Measurements from ENCODE around the gene MAML2. TPM values are rescaled to one million over a fixed set of nuclear protein-coding genes. Genes with fewer than 3 reads are reported as not detected.

The MAML2 gene
- total RNA-seq, 3 donors from 2014 or later, result 45.6 to 82.8 (median 68.2) TPM

DNA sequence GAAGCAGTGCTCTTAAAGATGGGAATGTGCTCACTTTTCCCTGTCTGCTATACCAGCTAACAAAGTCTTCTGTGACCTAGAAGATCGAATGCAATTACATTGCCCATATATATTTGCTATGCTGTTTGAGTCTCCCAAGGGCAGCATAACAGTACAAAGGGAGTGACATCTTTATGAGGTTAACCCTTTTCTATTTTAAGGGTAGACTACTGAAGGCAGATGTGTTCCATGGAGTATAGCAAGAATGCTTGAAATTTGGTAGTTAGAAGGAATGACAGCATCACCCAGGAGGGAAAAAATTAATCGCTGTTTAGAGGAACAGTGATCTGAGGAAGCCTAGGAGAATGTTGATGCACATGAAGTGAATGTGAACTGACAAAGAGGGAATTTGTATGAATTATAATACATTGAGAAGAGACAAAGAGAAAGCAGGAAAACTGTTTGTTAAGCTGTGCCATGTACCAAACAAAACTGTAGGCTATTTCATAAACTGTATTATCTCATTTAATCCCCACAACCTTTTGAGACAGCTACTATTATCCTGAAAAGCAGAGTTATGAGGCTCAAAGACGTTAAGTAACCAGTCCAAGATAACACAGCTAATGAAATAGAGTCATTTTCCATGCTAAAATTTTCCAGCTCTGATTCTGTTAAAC is 13.0 kb downstream of the MAML2 start:
- intact Hi-C loops (cut with DNase I; ENCODE audit: low total_unique reads), result loop anchor here (10.0 kb wide), 1 partner anchor 1775 kb away; no protein-coding TSS in a partner anchor
- DNase-seq (ENCODE audit: low spot score in 2 of 2), result no peak
- Histone ChIP-seq H3K36me3 (no peaks in the 10 kb centered on the region), H3K9me3 (no peaks in the 10 kb centered on the region), H3K27ac (peak overlapping the region; percentile 57 to 61), H3K4me3 (no peak overlapping the region), H3K27me3 (no peaks in the 10 kb centered on the region), H3K4me1 (peaks cover 4 to 13% of the 10 kb centered on the region in 2 donors)
- TF ChIP-seq, protein P1, sequence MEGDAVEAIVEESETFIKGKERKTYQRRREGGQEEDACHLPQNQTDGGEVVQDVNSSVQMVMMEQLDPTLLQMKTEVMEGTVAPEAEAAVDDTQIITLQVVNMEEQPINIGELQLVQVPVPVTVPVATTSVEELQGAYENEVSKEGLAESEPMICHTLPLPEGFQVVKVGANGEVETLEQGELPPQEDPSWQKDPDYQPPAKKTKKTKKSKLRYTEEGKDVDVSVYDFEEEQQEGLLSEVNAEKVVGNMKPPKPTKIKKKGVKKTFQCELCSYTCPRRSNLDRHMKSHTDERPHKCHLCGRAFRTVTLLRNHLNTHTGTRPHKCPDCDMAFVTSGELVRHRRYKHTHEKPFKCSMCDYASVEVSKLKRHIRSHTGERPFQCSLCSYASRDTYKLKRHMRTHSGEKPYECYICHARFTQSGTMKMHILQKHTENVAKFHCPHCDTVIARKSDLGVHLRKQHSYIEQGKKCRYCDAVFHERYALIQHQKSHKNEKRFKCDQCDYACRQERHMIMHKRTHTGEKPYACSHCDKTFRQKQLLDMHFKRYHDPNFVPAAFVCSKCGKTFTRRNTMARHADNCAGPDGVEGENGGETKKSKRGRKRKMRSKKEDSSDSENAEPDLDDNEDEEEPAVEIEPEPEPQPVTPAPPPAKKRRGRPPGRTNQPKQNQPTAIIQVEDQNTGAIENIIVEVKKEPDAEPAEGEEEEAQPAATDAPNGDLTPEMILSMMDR (IDR thresholded peaks at IDR 0.05), result no peak
- no peak for TF ChIP-seq POLR2AphosphoS5 (IDR thresholded peaks at IDR 0.05)
- no peak for TF ChIP-seq POLR2A (IDR thresholded peaks at IDR 0.05)

DNA sequence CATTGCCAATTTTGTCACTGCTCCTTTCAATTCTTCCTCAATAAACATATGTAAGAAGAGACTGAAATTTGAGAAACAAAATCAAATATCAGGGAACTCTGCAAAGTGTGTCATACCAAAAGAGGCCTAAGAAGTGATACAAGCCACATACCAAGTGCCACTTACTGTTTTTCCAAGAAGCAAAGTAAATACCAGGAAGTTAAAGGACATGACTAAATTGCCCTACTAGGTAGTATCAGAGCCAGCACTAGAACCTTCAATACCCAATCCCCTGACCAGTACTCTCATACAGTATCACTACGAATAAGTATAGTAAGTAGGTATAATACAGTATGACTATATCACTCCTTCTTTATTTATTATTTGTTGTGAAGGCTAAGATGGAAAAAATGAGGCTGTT is 13.6 kb downstream of the MAML2 start:
- TF ChIP-seq, protein P1 (IDR thresholded peaks at IDR 0.05), result no peak
- no peak for TF ChIP-seq POLR2A (IDR thresholded peaks at IDR 0.05)
- no peak for TF ChIP-seq POLR2AphosphoS5 (IDR thresholded peaks at IDR 0.05)
- H3K27me3 ChIP-seq, result no peaks in the 10 kb centered on the region
- intact Hi-C loops (cut with DNase I; ENCODE audit: low total_unique reads), result no loop called here
- no peaks in the 10 kb centered on the region for H3K9me3 ChIP-seq
- no peak for DNase-seq (ENCODE audit: low spot score in 2 of 2)
- peaks cover 4 to 13% of the 10 kb centered on the region in 2 donors for H3K4me1 ChIP-seq
- peak overlapping the region; percentile 57 to 61 for H3K27ac ChIP-seq
- no peaks in the 10 kb centered on the region for H3K36me3 ChIP-seq
- no peak overlapping the region for H3K4me3 ChIP-seq

- no peak for DNase-seq (ENCODE audit: low spot score in 2 of 2)
- Histone ChIP-seq H3K27ac (peak overlapping the region; percentile 8 to 61), H3K4me3 (no peak overlapping the region), H3K4me1 (peaks cover 4 to 13% of the 10 kb centered on the region in 2 donors), H3K9me3 (no peaks in the 10 kb centered on the region), H3K27me3 (no peaks in the 10 kb centered on the region), H3K36me3 (no peaks in the 10 kb centered on the region)
- intact Hi-C loops (cut with DNase I; ENCODE audit: low total_unique reads), result no loop called here
- TF ChIP-seq, protein P1 (IDR thresholded peaks at IDR 0.05), result no peak
- TF ChIP-seq POLR2AphosphoS5 (IDR thresholded peaks at IDR 0.05) (no peak), POLR2A (IDR thresholded peaks at IDR 0.05) (no peak)
Observed at GRCh38 chr11:96328395-96329010, 14.5 kb downstream of the MAML2 start.

DNA sequence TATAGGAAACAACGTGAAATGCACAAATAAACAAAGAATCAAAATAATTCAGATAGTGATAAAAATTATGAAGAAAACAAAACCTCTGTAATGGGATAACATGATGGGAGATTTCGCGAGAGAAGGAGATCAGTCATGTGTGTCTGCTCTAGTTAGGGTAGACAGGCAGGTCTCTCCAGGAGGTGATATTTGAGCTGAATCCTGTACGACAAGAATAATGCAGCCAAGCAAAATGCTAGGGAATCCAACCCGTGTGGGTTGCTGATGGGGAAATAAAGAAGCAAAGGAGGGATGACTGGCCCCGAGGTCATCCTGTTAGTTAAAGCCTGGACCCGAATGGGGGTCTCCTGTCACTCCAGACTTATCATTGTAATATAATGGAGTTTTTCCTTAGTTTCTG is 16.0 kb downstream of the MAML2 start:
- H3K9me3 ChIP-seq, result no peaks in the 10 kb centered on the region
- no peak overlapping the region for H3K4me3 ChIP-seq
- H3K4me1 ChIP-seq, result peaks cover 2 to 13% of the 10 kb centered on the region in 2 donors
- H3K27me3 ChIP-seq, result no peaks in the 10 kb centered on the region
- peak overlapping the region; percentile 20 to 61 for H3K27ac ChIP-seq
- TF ChIP-seq POLR2AphosphoS5 (IDR thresholded peaks at IDR 0.05), result no peak
- TF ChIP-seq, protein P1 (IDR thresholded peaks at IDR 0.05), result no peak
- TF ChIP-seq POLR2A (IDR thresholded peaks at IDR 0.05), result no peak
- intact Hi-C loops (cut with DNase I; ENCODE audit: low total_unique reads), result no loop called here
- H3K36me3 ChIP-seq, result no peaks in the 10 kb centered on the region
- no peak for DNase-seq (ENCODE audit: low spot score in 2 of 2)

GRCh38 chr11:96324912-96325311 is 18.1 kb downstream of the MAML2 start:
- intact Hi-C loops (cut with DNase I; ENCODE audit: low total_unique reads), result no loop called here
- Histone ChIP-seq H3K9me3 (no peaks in the 10 kb centered on the region), H3K36me3 (no peaks in the 10 kb centered on the region), H3K27ac (peak overlapping the region; percentile 65 to 80), H3K27me3 (no peaks in the 10 kb centered on the region), H3K4me3 (peak overlapping the region in 1 of 3 donors; percentile 4), H3K4me1 (peaks cover 0 to 10% of the 10 kb centered on the region in 2 donors)
- DNase-seq (ENCODE audit: low spot score in 2 of 2), result no peak
- TF ChIP-seq, protein P1 (IDR thresholded peaks at IDR 0.05), result no peak
- TF ChIP-seq POLR2AphosphoS5 (IDR thresholded peaks at IDR 0.05) (peak in 1 of 3 donors; percentile 40), POLR2A (IDR thresholded peaks at IDR 0.05) (no peak)
